DMS79 treated with DMSO at 0.1 percent for 48 hours (cell line): ENCODE results near the gene SAMD9L.

Source experiments
- DNase-seq: peaks from one replicate; lab custom pipeline; 2025; lab: John Stamatoyannopoulos, UW

SAMD9L gene

DNA sequence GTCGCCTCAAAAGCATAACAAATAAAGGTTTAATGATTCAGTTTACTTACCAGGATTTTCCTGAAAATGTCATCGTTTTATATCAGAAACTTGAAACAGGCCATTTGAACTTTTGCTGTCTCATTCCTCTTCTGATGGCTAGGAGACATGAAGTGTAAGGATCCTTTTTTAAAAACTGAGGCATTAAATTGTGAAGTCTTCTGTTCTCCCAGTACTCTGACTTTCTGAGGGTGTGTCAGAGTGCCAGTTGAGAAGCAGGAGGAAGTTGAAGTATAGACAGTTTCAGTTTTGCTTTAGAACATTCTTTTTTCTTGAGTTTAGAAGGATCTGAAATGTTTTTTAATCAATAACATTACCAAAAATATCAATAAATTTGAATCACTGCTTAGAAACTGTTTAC lies at the start of gene SAMD9L:
TSS of gene SAMD9L (minus strand) at position 242 of the 400 bp plus-strand sequence. CDS start 12,414 bp downstream, outside the sequence.
- no peak for DNase-seq

DNA sequence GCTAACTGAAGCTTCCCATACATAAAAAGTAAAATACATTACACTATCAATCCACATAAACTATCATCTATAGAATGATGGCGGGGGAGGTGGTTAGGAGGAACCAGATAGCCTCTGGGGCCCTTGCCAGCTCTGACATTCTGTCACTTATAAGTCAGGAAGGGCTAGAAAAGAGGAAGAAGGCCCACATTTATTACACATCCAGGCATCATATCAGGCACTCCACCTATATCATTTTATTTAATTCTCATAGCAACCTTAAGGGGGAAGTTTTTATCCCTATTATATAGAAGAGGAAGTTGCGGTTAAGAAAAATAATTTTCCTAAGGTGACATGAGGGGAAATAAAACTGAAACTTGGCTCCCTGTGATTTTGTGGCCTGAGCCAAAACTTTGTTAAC lies 48.2 kb upstream of the SAMD9L start:
- no peak for DNase-seq

GRCh38 chr7:93194386-93194785 lies 46.2 kb upstream of the SAMD9L start:
- no peak for DNase-seq

DNA sequence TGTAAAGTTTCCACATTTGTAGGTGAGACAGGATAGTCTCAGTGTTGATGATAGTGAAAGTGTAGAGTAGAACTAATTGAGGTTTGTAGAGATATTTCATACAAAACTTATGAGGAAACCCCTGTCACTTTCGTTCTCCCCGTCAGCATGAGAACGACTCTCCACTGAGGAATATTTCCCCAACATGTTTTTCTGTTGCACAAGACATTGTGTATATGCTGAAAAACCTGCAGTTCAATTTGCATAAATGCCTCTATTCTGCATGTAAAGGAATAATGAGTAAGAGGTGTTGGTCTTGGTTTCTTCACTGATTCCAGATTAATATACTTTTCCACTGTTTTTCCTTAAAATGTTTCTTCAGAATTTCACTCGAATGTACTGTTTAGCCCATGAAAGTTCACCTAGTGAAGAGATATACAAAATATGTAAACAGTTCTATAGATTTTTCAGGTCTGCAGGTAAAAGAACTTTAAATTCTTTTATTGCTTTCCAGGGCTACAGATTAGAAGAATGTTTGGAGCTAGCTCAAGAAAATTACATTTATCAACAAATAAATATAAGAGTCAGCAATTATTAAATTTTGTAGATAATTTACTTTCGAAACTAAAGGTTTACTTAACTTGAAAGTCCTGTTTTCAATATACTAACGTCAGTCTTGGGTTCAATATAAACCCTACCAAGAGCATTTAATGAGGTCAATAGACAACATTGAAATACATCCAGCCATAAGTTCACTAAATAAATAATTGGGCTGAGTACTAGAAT lies 40.9 kb upstream of the SAMD9L start:
- no peak for DNase-seq

- DNase-seq: no peak
Observed at GRCh38 chr7:93185303-93186027, 37.3 kb upstream of the SAMD9L start.

GRCh38 chr7:93179173-93179572 lies 31.0 kb upstream of the SAMD9L start:
- no peak for DNase-seq

- no peak for DNase-seq
Observed at GRCh38 chr7:93178213-93178612, 30.0 kb upstream of the SAMD9L start.

DNA sequence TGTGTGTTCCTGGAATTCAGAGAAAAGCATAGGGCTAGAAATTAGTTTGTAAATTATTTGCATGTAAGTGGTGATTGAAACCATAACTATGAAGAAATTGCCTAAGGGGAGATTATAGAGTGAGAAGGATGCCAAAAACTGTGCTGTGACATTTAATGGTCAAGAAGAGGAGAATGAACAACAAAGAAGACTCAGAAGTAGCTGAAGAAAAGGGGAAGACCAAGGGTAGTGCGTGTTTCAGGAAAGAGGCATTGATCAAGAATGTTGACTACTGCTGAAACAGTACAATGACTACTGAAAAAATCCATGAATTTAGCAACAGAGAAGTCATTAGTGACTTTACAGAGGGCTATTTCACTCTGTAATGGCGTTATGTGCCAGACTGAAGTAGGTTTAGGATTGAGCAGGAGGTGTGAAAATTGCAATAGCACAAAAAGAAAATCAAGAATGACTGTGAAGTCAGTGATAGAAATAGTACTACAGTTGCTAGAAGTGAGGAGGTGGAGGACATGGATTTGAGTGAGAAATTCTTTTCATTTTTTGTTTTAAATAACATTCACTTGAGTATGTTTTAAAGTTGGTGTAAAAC lies 28.9 kb upstream of the SAMD9L start:
- no peak for DNase-seq

GRCh38 chr7:93175219-93175618 lies 27.0 kb upstream of the SAMD9L start:
- no peak for DNase-seq

DNA sequence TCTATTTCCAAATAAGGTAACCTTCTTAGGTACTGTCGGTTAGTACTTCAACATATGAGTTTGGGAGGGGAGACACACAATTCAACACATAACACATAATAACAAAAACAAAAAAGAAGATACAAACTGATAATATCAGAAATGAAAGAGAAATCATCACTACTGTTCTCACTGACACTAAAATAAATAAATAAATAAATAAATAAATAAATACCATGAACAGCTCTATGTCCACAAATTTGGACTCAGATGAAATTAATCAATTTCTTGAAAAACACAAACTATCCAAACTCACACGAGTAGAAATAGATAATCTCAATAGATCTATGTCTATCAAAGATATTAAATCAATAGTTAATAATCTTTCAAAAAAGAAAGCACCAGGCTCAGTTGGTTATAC lies 24.5 kb upstream of the SAMD9L start:
- no peak for DNase-seq

DNA sequence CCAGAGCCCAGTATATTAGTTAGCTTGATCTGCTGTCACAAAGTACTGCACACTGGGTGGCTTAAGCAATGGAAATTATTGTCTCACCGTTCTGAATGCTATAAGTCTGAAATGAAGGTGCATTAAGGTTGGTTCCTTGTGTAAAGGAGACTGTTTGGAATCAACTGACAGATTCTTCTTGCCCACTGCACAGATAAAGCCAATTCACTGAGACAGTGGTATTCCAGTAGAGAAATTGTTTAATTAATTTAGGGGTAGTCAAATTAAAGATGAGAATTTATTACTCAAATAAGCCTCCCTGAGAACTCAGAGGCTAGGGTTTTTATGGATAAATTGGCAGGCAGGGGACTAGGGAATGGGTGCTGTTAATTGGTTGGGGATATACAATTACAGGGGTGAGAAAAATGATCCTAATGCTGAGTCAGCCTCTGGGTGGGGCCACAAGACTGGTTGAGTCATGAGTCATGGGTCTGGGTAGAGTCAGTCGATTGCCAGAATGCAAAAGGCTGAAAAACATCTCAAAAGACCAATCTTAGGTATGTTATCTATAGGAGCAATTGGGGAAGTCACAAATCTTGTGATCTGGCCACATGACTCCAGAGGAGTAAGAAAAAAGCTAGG lies 23.5 kb upstream of the SAMD9L start:
- DNase-seq: no peak

DNA sequence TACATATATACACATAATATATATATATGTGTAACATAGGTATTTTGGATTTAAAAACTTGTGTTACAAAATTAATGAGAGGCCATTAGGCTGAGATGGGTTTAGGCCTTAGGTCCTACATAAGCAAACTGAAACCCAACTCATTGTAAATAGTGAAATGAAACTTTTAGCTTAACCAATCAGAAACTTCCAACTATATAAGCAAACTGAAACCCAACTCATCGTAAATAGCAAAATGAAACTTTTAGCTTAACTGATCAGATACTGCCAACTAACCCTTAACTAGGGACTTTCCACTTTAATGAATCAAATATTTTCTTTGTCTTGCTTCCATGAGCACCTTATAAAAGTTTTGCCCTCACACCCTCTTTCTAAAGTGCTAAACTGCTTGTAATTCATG lies 17.3 kb upstream of the SAMD9L start:
- no peak for DNase-seq

GRCh38 chr7:93164766-93165165 lies 16.6 kb upstream of the SAMD9L start:
- DNase-seq: no peak

DNA sequence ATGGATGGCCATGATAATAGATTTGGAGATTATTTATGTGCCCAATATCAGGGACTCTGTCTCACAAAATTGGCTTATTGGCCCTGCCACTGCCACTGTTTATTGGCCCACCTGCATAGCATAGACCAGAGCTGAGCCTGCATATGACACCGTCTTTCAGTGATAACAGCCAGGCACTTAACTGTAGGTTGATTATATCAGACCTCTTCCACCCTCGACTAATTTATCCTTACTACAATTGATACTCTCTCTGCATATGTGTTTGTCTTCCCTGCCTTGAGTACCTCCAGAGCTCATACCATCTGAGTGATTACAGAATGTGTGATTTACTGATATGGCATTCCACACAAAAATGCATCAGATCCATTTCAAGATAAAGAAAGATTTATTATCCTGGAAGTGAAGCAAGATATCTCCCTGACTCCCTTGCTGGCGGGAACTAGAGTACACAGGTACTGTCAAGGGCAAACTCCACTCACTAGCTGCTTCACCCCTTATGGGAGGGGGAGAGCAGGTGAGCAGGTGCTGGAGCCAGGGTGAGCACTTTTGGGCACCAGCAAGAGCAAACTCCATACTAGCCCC lies 13.1 kb upstream of the SAMD9L start:
- DNase-seq: no peak

- no peak for DNase-seq
Observed at GRCh38 chr7:93160410-93160809, 12.2 kb upstream of the SAMD9L start.

- DNase-seq: no peak
Observed at GRCh38 chr7:93159490-93159889, 11.3 kb upstream of the SAMD9L start.

- DNase-seq: no peak
Observed at GRCh38 chr7:93156884-93157283, 8.7 kb upstream of the SAMD9L start.

DNA sequence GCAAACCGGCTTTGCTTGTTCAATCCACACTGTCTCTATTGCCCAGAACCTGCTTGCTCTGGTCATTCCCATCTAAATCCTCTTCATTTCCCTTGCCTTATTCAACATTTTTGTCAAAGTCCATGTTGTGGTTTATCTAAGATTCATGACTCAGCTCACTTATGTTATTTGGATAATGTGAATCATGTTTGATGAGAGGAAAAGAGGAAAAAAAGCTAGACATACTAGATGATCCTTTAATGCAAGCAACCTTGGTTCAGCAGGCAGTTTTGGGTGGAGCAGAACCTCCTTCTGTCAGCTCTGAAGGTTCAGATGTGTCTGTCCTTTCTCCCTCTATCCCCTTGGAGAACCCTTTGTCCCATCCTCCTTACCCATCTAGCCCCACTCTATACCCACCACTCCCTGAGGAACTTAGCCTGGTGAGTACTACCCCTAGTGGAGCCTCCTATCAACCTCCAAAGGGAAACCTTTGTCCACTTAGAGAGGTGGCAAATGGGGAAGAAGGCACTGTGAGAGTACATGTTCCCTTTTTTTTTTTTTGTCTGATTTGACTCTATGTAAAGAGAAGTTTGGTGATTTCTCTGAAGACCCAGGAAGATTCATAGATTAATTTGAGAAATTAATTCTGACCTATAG lies 2.1 kb upstream of the SAMD9L start:
- DNase-seq: no peak

DNA sequence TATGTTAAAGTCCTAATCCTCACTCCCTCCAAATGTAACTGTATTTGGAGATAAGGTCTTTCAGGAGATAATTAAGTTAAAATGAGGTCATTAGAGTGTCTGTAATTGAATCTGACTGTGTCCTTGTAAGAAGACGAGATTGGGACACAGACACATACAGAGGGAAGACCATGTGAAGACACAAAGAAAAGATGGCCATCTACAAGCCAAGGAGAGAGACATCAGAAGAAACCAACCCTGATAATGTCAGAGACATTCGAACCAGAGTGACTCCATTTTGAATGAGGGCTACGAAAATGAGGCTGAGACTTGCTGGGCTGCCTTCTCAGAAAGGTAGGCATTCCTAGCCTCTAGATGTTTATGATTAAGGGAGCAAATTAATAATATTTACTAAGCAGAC lies 542 bp upstream of the SAMD9L start:
- no peak for DNase-seq

DNA sequence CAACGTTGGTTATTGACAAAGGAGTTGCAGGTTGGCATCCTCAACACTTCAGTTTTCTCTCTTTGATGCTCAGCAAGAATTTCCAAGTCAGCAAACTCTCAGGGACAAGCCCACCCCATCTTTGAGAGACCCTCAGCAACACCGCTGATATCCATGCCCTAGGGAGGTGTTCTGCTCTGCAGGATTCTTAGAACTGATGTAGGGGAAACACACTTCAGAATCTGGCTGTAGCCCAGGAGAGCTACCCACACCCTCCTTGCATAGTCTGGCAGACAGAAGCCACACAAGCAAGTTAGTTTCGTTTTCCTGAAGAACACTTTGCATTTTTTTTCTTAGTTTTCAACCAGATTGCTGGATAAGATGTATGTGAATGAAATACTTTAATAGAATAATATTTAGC lies 822 bp downstream of the SAMD9L start:
- peak; percentile 9 for DNase-seq

DNA sequence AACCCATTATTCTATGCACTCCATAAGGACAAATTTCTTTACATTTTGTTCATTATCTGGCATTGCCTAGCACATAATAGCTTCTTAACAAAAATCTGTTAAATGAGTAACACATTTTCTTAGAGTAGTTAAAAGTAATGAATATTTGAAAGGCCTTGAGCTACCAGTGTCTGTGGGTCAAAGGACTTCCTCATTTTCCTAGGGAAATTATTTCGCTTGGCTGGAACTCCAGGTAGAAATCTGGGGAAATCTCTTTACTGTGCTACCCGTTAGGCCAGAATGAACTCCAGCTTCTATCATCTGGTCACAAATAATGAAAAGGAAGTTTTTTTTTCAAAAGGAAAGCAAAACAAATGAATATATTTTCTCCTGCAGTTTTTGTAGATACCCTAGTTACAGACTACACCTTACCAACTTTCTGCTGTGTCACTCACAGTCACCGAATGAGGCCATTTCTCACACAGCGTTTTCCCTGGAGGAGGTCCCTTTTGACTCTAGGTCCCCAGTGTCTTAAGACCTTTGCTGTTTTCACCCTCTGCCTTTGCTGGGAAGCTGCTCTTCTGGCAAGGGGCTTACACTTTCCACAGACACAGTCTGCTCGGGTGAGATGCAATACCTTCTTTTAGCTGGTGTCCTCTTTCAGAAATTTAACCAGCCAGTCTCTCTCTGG lies 1.6 kb downstream of the SAMD9L start:
- DNase-seq: no peak
